ENCODE results near the gene ZNF324.

The ZNF324 gene

GRCh38 chr19:58515259-58515658 lies 48.4 kb downstream of the ZNF324 start:
- Histone ChIP-seq H3K18ac (ENCODE audit: low read length) (no peak overlapping the region), H3K27me3 (ENCODE audit: insufficient read depth, low read length, poor library complexity) (no peaks in the 10 kb centered on the region), H4K8ac (ENCODE audit: low read depth, low read length) (no peak overlapping the region), H3K27ac (ENCODE audit: low read depth, low read length) (no peak overlapping the region), H3K4ac (ENCODE audit: low read depth, low read length) (no peak overlapping the region), H3K23ac (ENCODE audit: low read length) (no peak overlapping the region), H3K56ac (ENCODE audit: low read length) (peak overlapping the region; percentile 42), H3K4me2 (ENCODE audit: low read length) (no peak overlapping the region), H2BK120ac (ENCODE audit: low read depth, low read length) (no peak overlapping the region), H3K79me2 (ENCODE audit: control insufficient read depth, insufficient read depth, low read length) (peaks cover 18% of the 10 kb centered on the region), H2BK15ac (replicated peaks; ENCODE audit: low read depth) (no peak overlapping the region), H3K79me1 (ENCODE audit: low read length) (peaks cover 21% of the 10 kb centered on the region), H3K4me1 (ENCODE audit: control insufficient read depth, low read depth, low read length) (peaks cover 11% of the 10 kb centered on the region), H3K36me3 (ENCODE audit: control insufficient read depth, insufficient read depth, low read length) (peaks cover 5% of the 10 kb centered on the region), H4K5ac (ENCODE audit: low read length) (no peak overlapping the region), H2AK5ac (ENCODE audit: low read length) (no peak overlapping the region), H3K4me3 (ENCODE audit: low read length) (no peak overlapping the region), H2BK5ac (ENCODE audit: low read length) (no peak overlapping the region), H3K9ac (ENCODE audit: low read length) (no peak overlapping the region)
- WGBS (ENCODE audit: extremely low coverage, insufficient coverage, low lambda C conversion rate): no CpG with 5 or more reads among the region's 2 CpGs
- no peak for DNase-seq

- no peak overlapping the region for H3K4me2 ChIP-seq (ENCODE audit: low read length)
- whole genome bisulfite sequencing (ENCODE audit: extremely low coverage, insufficient coverage, low lambda C conversion rate): no CpG with 5 or more reads among the region's 25 CpGs
- H4K8ac ChIP-seq (ENCODE audit: low read depth, low read length): no peak overlapping the region
- H3K36me3 ChIP-seq (ENCODE audit: control insufficient read depth, insufficient read depth, low read length): peaks cover 5% of the 10 kb centered on the region
- H3K9ac ChIP-seq (ENCODE audit: low read length): peak overlapping the region; percentile 44
- no peak overlapping the region for H3K27ac ChIP-seq (ENCODE audit: low read depth, low read length)
- H3K4me1 ChIP-seq (ENCODE audit: control insufficient read depth, low read depth, low read length): peaks cover 11% of the 10 kb centered on the region
- no peak overlapping the region for H2AK5ac ChIP-seq (ENCODE audit: low read length)
- no peak overlapping the region for H2BK120ac ChIP-seq (ENCODE audit: low read depth, low read length)
- no peak overlapping the region for H3K4me3 ChIP-seq (ENCODE audit: low read length)
- no peaks in the 10 kb centered on the region for H3K27me3 ChIP-seq (ENCODE audit: insufficient read depth, low read length, poor library complexity)
- no peak overlapping the region for H4K5ac ChIP-seq (ENCODE audit: low read length)
- no peak for DNase-seq
- peak overlapping the region; percentile 70 for H3K56ac ChIP-seq (ENCODE audit: low read length)
- H3K79me2 ChIP-seq (ENCODE audit: control insufficient read depth, insufficient read depth, low read length): peaks cover 18% of the 10 kb centered on the region
- no peak overlapping the region for H3K18ac ChIP-seq (ENCODE audit: low read length)
- no peak overlapping the region for H2BK15ac ChIP-seq (replicated peaks; ENCODE audit: low read depth)
- H3K79me1 ChIP-seq (ENCODE audit: low read length): peaks cover 21% of the 10 kb centered on the region
- H2BK5ac ChIP-seq (ENCODE audit: low read length): no peak overlapping the region
- no peak overlapping the region for H3K4ac ChIP-seq (ENCODE audit: low read depth, low read length)
- no peak overlapping the region for H3K23ac ChIP-seq (ENCODE audit: low read length)
Observed at GRCh38 chr19:58516246-58516836, 49.5 kb downstream of the ZNF324 start.

GRCh38 chr19:58516964-58517833 lies 50.3 kb downstream of the ZNF324 start:
- Histone ChIP-seq H3K9ac (ENCODE audit: low read length) (no peak overlapping the region), H3K18ac (ENCODE audit: low read length) (no peak overlapping the region), H3K4me3 (ENCODE audit: low read length) (no peak overlapping the region), H3K79me2 (ENCODE audit: control insufficient read depth, insufficient read depth, low read length) (peaks cover 18% of the 10 kb centered on the region), H3K4me1 (ENCODE audit: control insufficient read depth, low read depth, low read length) (peaks cover 11% of the 10 kb centered on the region), H3K4me2 (ENCODE audit: low read length) (no peak overlapping the region), H2BK5ac (ENCODE audit: low read length) (no peak overlapping the region), H2BK120ac (ENCODE audit: low read depth, low read length) (no peak overlapping the region), H3K27me3 (ENCODE audit: insufficient read depth, low read length, poor library complexity) (no peaks in the 10 kb centered on the region), H3K79me1 (ENCODE audit: low read length) (peaks cover 21% of the 10 kb centered on the region), H3K56ac (ENCODE audit: low read length) (no peak overlapping the region), H2AK5ac (ENCODE audit: low read length) (no peak overlapping the region), H4K5ac (ENCODE audit: low read length) (no peak overlapping the region), H3K36me3 (ENCODE audit: control insufficient read depth, insufficient read depth, low read length) (peaks cover 5% of the 10 kb centered on the region), H3K27ac (ENCODE audit: low read depth, low read length) (no peak overlapping the region), H3K4ac (ENCODE audit: low read depth, low read length) (no peak overlapping the region), H3K23ac (ENCODE audit: low read length) (no peak overlapping the region), H4K8ac (ENCODE audit: low read depth, low read length) (no peak overlapping the region), H2BK15ac (replicated peaks; ENCODE audit: low read depth) (no peak overlapping the region)
- no peak for DNase-seq
- WGBS (ENCODE audit: extremely low coverage, insufficient coverage, low lambda C conversion rate): no CpG with 5 or more reads among the region's 65 CpGs

GRCh38 chr19:58518256-58519086 lies 51.6 kb downstream of the ZNF324 start:
- peak overlapping the region; percentile 62 for H3K4me3 ChIP-seq (ENCODE audit: low read length)
- no peak overlapping the region for H4K5ac ChIP-seq (ENCODE audit: low read length)
- H3K4ac ChIP-seq (ENCODE audit: low read depth, low read length): peak overlapping the region; percentile 86
- WGBS (ENCODE audit: extremely low coverage, insufficient coverage, low lambda C conversion rate): no CpG with 5 or more reads among the region's 22 CpGs
- peak overlapping the region; percentile 97 for H3K56ac ChIP-seq (ENCODE audit: low read length)
- peak overlapping the region; percentile 90 for H3K9ac ChIP-seq (ENCODE audit: low read length)
- no peak overlapping the region for H2BK15ac ChIP-seq (replicated peaks; ENCODE audit: low read depth)
- peaks cover 11% of the 10 kb centered on the region for H3K4me1 ChIP-seq (ENCODE audit: control insufficient read depth, low read depth, low read length)
- peak overlapping the region; percentile 13 for H3K18ac ChIP-seq (ENCODE audit: low read length)
- H3K27me3 ChIP-seq (ENCODE audit: insufficient read depth, low read length, poor library complexity): no peaks in the 10 kb centered on the region
- peaks cover 18% of the 10 kb centered on the region for H3K79me2 ChIP-seq (ENCODE audit: control insufficient read depth, insufficient read depth, low read length)
- H4K8ac ChIP-seq (ENCODE audit: low read depth, low read length): no peak overlapping the region
- peaks cover 21% of the 10 kb centered on the region for H3K79me1 ChIP-seq (ENCODE audit: low read length)
- peak overlapping the region; percentile 7 for H3K23ac ChIP-seq (ENCODE audit: low read length)
- H3K27ac ChIP-seq (ENCODE audit: low read depth, low read length): peak overlapping the region; percentile 95
- H3K4me2 ChIP-seq (ENCODE audit: low read length): peak overlapping the region; percentile 91
- no peak overlapping the region for H2BK5ac ChIP-seq (ENCODE audit: low read length)
- H2BK120ac ChIP-seq (ENCODE audit: low read depth, low read length): no peak overlapping the region
- peak overlapping the region; percentile 54 for H2AK5ac ChIP-seq (ENCODE audit: low read length)
- no peak for DNase-seq
- H3K36me3 ChIP-seq (ENCODE audit: control insufficient read depth, insufficient read depth, low read length): peaks cover 5% of the 10 kb centered on the region

GRCh38 chr19:58519087-58519354 lies 52.1 kb downstream of the ZNF324 start:
- H3K18ac ChIP-seq (ENCODE audit: low read length): peak overlapping the region; percentile 75
- H3K4me2 ChIP-seq (ENCODE audit: low read length): peak overlapping the region; percentile 91
- H4K8ac ChIP-seq (ENCODE audit: low read depth, low read length): peak overlapping the region; percentile 43
- H4K5ac ChIP-seq (ENCODE audit: low read length): no peak overlapping the region
- H3K36me3 ChIP-seq (ENCODE audit: control insufficient read depth, insufficient read depth, low read length): peaks cover 5% of the 10 kb centered on the region
- peak overlapping the region; percentile 86 for H3K4ac ChIP-seq (ENCODE audit: low read depth, low read length)
- H3K4me1 ChIP-seq (ENCODE audit: control insufficient read depth, low read depth, low read length): peaks cover 11% of the 10 kb centered on the region
- peak overlapping the region; percentile 7 for H3K23ac ChIP-seq (ENCODE audit: low read length)
- peaks cover 18% of the 10 kb centered on the region for H3K79me2 ChIP-seq (ENCODE audit: control insufficient read depth, insufficient read depth, low read length)
- peak overlapping the region; percentile 97 for H3K56ac ChIP-seq (ENCODE audit: low read length)
- no CpG with 5 or more reads among the region's 14 CpGs for WGBS (ENCODE audit: extremely low coverage, insufficient coverage, low lambda C conversion rate)
- peak; percentile 89 for DNase-seq
- peaks cover 21% of the 10 kb centered on the region for H3K79me1 ChIP-seq (ENCODE audit: low read length)
- H2BK120ac ChIP-seq (ENCODE audit: low read depth, low read length): peak overlapping the region; percentile 8
- H3K9ac ChIP-seq (ENCODE audit: low read length): peak overlapping the region; percentile 90
- H3K27me3 ChIP-seq (ENCODE audit: insufficient read depth, low read length, poor library complexity): no peaks in the 10 kb centered on the region
- peak overlapping the region; percentile 95 for H3K27ac ChIP-seq (ENCODE audit: low read depth, low read length)
- H2AK5ac ChIP-seq (ENCODE audit: low read length): no peak overlapping the region
- no peak overlapping the region for H2BK5ac ChIP-seq (ENCODE audit: low read length)
- H3K4me3 ChIP-seq (ENCODE audit: low read length): peak overlapping the region; percentile 62
- no peak overlapping the region for H2BK15ac ChIP-seq (replicated peaks; ENCODE audit: low read depth)

Measured in mesendoderm (in vitro differentiated cells).